ENCODE results near the gene GHR.

GHR gene

DNA sequence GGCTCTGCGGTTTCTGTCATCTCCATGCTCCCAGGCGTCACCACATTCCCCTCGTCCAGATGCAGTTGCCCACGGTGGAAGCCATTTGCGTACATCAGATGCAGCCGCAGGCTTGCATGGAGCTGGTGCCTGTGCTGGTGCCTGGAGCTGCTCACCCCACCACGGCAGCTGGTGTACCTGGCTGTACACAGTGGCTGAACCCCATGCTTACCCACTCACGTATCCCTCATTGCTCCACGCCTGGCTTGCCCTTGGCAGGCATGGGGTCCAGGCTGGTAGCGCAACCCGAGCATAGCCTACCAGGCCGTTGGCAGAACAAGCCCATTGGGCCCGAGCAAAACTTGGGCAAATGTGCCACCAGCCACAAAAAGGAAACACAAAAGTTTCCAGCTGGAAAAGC is 159.5 kb downstream of the GHR start:
- H3K4me1 ChIP-seq (ENCODE audit: control insufficient read depth, low read depth, low read length): no peaks in the 10 kb centered on the region
- no peak overlapping the region for H2AK5ac ChIP-seq (ENCODE audit: low read length)
- H3K56ac ChIP-seq (ENCODE audit: low read length): no peak overlapping the region

DNA sequence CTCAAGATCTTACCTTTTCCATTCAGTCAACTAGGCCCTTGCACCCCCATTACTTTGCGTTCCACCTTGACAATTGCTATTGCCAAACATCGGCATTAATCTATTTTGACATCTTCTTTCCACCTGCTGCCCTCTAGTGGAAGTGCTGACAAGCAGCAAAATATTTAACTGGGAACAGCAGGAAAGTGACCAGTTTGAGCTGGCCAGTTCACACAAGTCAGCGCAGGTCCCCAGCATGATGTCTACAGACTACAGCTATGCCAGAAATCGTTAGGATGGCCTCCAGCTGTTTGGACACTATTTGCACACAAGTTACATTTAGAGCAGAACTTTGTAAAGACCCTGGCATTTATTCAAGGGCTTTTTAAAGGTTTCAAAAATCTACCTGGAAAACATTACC is 160.1 kb downstream of the GHR start:
- no peak overlapping the region for H3K4me3 ChIP-seq (ENCODE audit: low read length)
- no peaks in the 10 kb centered on the region for H3K4me1 ChIP-seq (ENCODE audit: control insufficient read depth, low read depth, low read length)
- no peak overlapping the region for H3K18ac ChIP-seq (ENCODE audit: low read length)
- no peaks in the 10 kb centered on the region for H3K79me1 ChIP-seq (ENCODE audit: low read length)
- no CpG with 5 or more reads among the region's 4 CpGs for WGBS (ENCODE audit: extremely low coverage, insufficient coverage, low lambda C conversion rate)
- no peak overlapping the region for H3K4me2 ChIP-seq (ENCODE audit: low read length)
- H3K79me2 ChIP-seq (ENCODE audit: control insufficient read depth, insufficient read depth, low read length): no peaks in the 10 kb centered on the region
- H3K27ac ChIP-seq (ENCODE audit: low read depth, low read length): no peak overlapping the region
- H3K36me3 ChIP-seq (ENCODE audit: control insufficient read depth, insufficient read depth, low read length): no peaks in the 10 kb centered on the region
- H3K23ac ChIP-seq (ENCODE audit: low read length): no peak overlapping the region
- no peak overlapping the region for H3K4ac ChIP-seq (ENCODE audit: low read depth, low read length)
- H2BK15ac ChIP-seq (replicated peaks; ENCODE audit: low read depth): no peak overlapping the region
- DNase-seq: peak; percentile 84
- no peak overlapping the region for H4K5ac ChIP-seq (ENCODE audit: low read length)
- H3K9ac ChIP-seq (ENCODE audit: low read length): no peak overlapping the region
- H3K27me3 ChIP-seq (ENCODE audit: insufficient read depth, low read length, poor library complexity): no peaks in the 10 kb centered on the region
- no peak overlapping the region for H2BK120ac ChIP-seq (ENCODE audit: low read depth, low read length)
- no peak overlapping the region for H3K56ac ChIP-seq (ENCODE audit: low read length)
- no peak overlapping the region for H2AK5ac ChIP-seq (ENCODE audit: low read length)
- no peak overlapping the region for H2BK5ac ChIP-seq (ENCODE audit: low read length)
- no peak overlapping the region for H4K8ac ChIP-seq (ENCODE audit: low read depth, low read length)

More for the DNA sequence above, 159.5 kb downstream of the GHR start:
- H3K18ac ChIP-seq (ENCODE audit: low read length): no peak overlapping the region
- H2BK120ac ChIP-seq (ENCODE audit: low read depth, low read length): no peak overlapping the region
- H3K4me2 ChIP-seq (ENCODE audit: low read length): no peak overlapping the region
- no peaks in the 10 kb centered on the region for H3K27me3 ChIP-seq (ENCODE audit: insufficient read depth, low read length, poor library complexity)
- no peak overlapping the region for H2BK5ac ChIP-seq (ENCODE audit: low read length)
- H3K23ac ChIP-seq (ENCODE audit: low read length): no peak overlapping the region
- no peaks in the 10 kb centered on the region for H3K79me1 ChIP-seq (ENCODE audit: low read length)
- no peak overlapping the region for H4K5ac ChIP-seq (ENCODE audit: low read length)
- H2BK15ac ChIP-seq (replicated peaks; ENCODE audit: low read depth): no peak overlapping the region
- no peak overlapping the region for H3K4ac ChIP-seq (ENCODE audit: low read depth, low read length)
- no peak overlapping the region for H4K8ac ChIP-seq (ENCODE audit: low read depth, low read length)
- no peaks in the 10 kb centered on the region for H3K36me3 ChIP-seq (ENCODE audit: control insufficient read depth, insufficient read depth, low read length)
- no CpG with 5 or more reads among the region's 13 CpGs for WGBS (ENCODE audit: extremely low coverage, insufficient coverage, low lambda C conversion rate)
- no peak for DNase-seq
- H3K27ac ChIP-seq (ENCODE audit: low read depth, low read length): no peak overlapping the region
- H3K79me2 ChIP-seq (ENCODE audit: control insufficient read depth, insufficient read depth, low read length): no peaks in the 10 kb centered on the region
- no peak overlapping the region for H3K9ac ChIP-seq (ENCODE audit: low read length)
- no peak overlapping the region for H3K4me3 ChIP-seq (ENCODE audit: low read length)

DNA sequence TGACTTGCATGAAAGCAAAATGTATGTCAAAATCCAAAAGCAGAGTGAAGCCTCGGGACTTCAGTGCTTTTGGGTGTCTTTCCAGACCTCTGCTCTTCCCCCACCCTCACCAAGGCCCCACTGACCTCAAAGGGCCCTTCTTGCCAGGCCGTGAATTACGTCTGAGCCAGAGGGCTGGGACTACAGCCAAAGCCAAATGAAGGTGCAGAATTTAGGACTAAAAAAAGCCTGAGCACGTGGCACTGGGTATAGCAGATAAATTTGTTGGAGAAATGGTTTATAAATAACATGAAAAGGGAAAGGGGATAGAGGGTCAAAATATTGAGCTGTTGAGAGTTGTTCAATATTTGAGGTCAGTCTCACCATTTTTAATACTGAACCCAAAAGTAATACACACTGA is 163.4 kb downstream of the GHR start:
- no peak overlapping the region for H3K18ac ChIP-seq (ENCODE audit: low read length)
- H3K79me2 ChIP-seq (ENCODE audit: control insufficient read depth, insufficient read depth, low read length): no peaks in the 10 kb centered on the region
- no peak overlapping the region for H4K8ac ChIP-seq (ENCODE audit: low read depth, low read length)
- H3K27me3 ChIP-seq (ENCODE audit: insufficient read depth, low read length, poor library complexity): no peaks in the 10 kb centered on the region
- H3K4me3 ChIP-seq (ENCODE audit: low read length): no peak overlapping the region
- no peaks in the 10 kb centered on the region for H3K79me1 ChIP-seq (ENCODE audit: low read length)
- no CpG with 5 or more reads among the region's 4 CpGs for WGBS (ENCODE audit: extremely low coverage, insufficient coverage, low lambda C conversion rate)
- no peak overlapping the region for H2BK120ac ChIP-seq (ENCODE audit: low read depth, low read length)
- no peak overlapping the region for H3K23ac ChIP-seq (ENCODE audit: low read length)
- H3K4ac ChIP-seq (ENCODE audit: low read depth, low read length): no peak overlapping the region
- H2AK5ac ChIP-seq (ENCODE audit: low read length): no peak overlapping the region
- H2BK15ac ChIP-seq (replicated peaks; ENCODE audit: low read depth): no peak overlapping the region
- H4K5ac ChIP-seq (ENCODE audit: low read length): no peak overlapping the region
- no peak overlapping the region for H2BK5ac ChIP-seq (ENCODE audit: low read length)
- no peak overlapping the region for H3K56ac ChIP-seq (ENCODE audit: low read length)
- no peak overlapping the region for H3K4me2 ChIP-seq (ENCODE audit: low read length)
- H3K36me3 ChIP-seq (ENCODE audit: control insufficient read depth, insufficient read depth, low read length): no peaks in the 10 kb centered on the region
- no peak overlapping the region for H3K27ac ChIP-seq (ENCODE audit: low read depth, low read length)
- no peak overlapping the region for H3K9ac ChIP-seq (ENCODE audit: low read length)
- no peaks in the 10 kb centered on the region for H3K4me1 ChIP-seq (ENCODE audit: control insufficient read depth, low read depth, low read length)
- no peak for DNase-seq

DNA sequence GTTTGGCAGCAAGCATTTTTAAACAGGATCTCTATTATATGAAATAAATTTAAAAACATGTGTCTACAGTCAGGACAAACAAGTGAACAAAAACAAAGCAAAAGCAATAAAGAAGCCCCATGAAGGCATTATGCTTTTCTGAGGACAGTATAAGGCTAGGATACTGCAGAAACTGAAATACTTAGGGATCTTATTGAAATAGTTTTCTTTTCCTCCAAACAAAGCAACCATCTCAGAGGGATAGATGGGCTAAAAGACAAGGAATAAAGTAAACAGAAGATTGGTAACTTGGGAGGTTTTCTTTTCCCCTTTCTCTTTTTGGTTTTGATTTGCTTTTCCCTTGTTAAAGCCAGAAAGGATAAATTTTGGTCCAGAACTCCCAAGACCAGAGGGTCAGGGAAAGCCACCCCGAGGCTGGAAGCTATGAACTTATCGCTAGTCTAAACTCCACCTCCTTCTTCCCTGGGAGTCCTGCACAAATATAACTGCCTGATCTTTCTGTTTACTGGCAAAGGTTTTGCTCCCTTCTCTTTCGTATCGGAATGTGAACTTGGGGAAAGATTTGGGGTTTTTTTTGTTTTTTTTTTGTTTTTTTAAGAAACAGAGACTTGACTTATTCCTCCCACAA is 164.0 kb downstream of the GHR start:
- Histone ChIP-seq H3K23ac (ENCODE audit: low read length) (no peak overlapping the region), H3K18ac (ENCODE audit: low read length) (no peak overlapping the region), H3K4me3 (ENCODE audit: low read length) (no peak overlapping the region), H3K9ac (ENCODE audit: low read length) (no peak overlapping the region), H2BK5ac (ENCODE audit: low read length) (no peak overlapping the region), H3K4ac (ENCODE audit: low read depth, low read length) (no peak overlapping the region), H4K8ac (ENCODE audit: low read depth, low read length) (no peak overlapping the region), H3K27ac (ENCODE audit: low read depth, low read length) (no peak overlapping the region), H4K5ac (ENCODE audit: low read length) (no peak overlapping the region), H3K79me1 (ENCODE audit: low read length) (no peaks in the 10 kb centered on the region), H2AK5ac (ENCODE audit: low read length) (no peak overlapping the region), H3K36me3 (ENCODE audit: control insufficient read depth, insufficient read depth, low read length) (no peaks in the 10 kb centered on the region), H3K4me1 (ENCODE audit: control insufficient read depth, low read depth, low read length) (no peaks in the 10 kb centered on the region), H3K27me3 (ENCODE audit: insufficient read depth, low read length, poor library complexity) (no peaks in the 10 kb centered on the region), H3K4me2 (ENCODE audit: low read length) (no peak overlapping the region), H3K56ac (ENCODE audit: low read length) (no peak overlapping the region), H3K79me2 (ENCODE audit: control insufficient read depth, insufficient read depth, low read length) (no peaks in the 10 kb centered on the region), H2BK15ac (replicated peaks; ENCODE audit: low read depth) (no peak overlapping the region), H2BK120ac (ENCODE audit: low read depth, low read length) (no peak overlapping the region)
- no CpG with 5 or more reads among the region's 4 CpGs for WGBS (ENCODE audit: extremely low coverage, insufficient coverage, low lambda C conversion rate)
- no peak for DNase-seq

DNA sequence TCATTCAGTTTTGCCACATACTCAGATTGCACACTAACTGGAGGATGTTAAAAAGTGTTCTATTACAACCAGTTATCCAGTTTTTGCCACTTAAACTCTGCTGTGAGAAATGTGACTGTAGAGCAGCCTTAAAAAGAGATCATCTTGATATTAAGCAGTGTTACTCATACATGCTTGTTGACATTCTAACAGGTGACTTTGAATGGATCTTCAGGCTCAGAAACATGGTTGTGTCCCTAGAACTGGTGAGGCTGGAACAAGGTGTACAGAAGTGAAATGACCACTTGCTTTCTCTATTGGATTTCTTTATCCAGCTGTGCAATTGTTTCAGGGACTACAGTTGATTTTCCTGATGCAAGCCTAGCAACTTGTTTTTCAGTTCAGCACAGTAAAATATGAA is 167.3 kb downstream of the GHR start:
- no peaks in the 10 kb centered on the region for H3K36me3 ChIP-seq (ENCODE audit: control insufficient read depth, insufficient read depth, low read length)
- no peak overlapping the region for H2AK5ac ChIP-seq (ENCODE audit: low read length)
- no peak overlapping the region for H2BK15ac ChIP-seq (replicated peaks; ENCODE audit: low read depth)
- no peak overlapping the region for H3K9ac ChIP-seq (ENCODE audit: low read length)
- H4K8ac ChIP-seq (ENCODE audit: low read depth, low read length): no peak overlapping the region
- H3K4me2 ChIP-seq (ENCODE audit: low read length): no peak overlapping the region
- H4K5ac ChIP-seq (ENCODE audit: low read length): no peak overlapping the region
- no peaks in the 10 kb centered on the region for H3K79me2 ChIP-seq (ENCODE audit: control insufficient read depth, insufficient read depth, low read length)
- H3K79me1 ChIP-seq (ENCODE audit: low read length): no peaks in the 10 kb centered on the region
- H3K4me1 ChIP-seq (ENCODE audit: control insufficient read depth, low read depth, low read length): no peaks in the 10 kb centered on the region
- H3K56ac ChIP-seq (ENCODE audit: low read length): no peak overlapping the region
- H3K18ac ChIP-seq (ENCODE audit: low read length): no peak overlapping the region
- no peak overlapping the region for H3K23ac ChIP-seq (ENCODE audit: low read length)
- no peak overlapping the region for H2BK5ac ChIP-seq (ENCODE audit: low read length)
- H3K27ac ChIP-seq (ENCODE audit: low read depth, low read length): no peak overlapping the region
- H2BK120ac ChIP-seq (ENCODE audit: low read depth, low read length): no peak overlapping the region
- no peaks in the 10 kb centered on the region for H3K27me3 ChIP-seq (ENCODE audit: insufficient read depth, low read length, poor library complexity)
- no peak for DNase-seq
- H3K4ac ChIP-seq (ENCODE audit: low read depth, low read length): no peak overlapping the region
- no peak overlapping the region for H3K4me3 ChIP-seq (ENCODE audit: low read length)

GRCh38 chr5:42591015-42591414 is 167.8 kb downstream of the GHR start:
- Histone ChIP-seq H3K4ac (ENCODE audit: low read depth, low read length) (no peak overlapping the region), H3K36me3 (ENCODE audit: control insufficient read depth, insufficient read depth, low read length) (no peaks in the 10 kb centered on the region), H3K79me2 (ENCODE audit: control insufficient read depth, insufficient read depth, low read length) (no peaks in the 10 kb centered on the region), H2AK5ac (ENCODE audit: low read length) (no peak overlapping the region), H2BK15ac (replicated peaks; ENCODE audit: low read depth) (no peak overlapping the region), H3K56ac (ENCODE audit: low read length) (no peak overlapping the region), H3K27ac (ENCODE audit: low read depth, low read length) (no peak overlapping the region), H4K8ac (ENCODE audit: low read depth, low read length) (no peak overlapping the region), H3K4me3 (ENCODE audit: low read length) (no peak overlapping the region), H3K4me2 (ENCODE audit: low read length) (no peak overlapping the region), H2BK5ac (ENCODE audit: low read length) (no peak overlapping the region), H3K9ac (ENCODE audit: low read length) (no peak overlapping the region), H2BK120ac (ENCODE audit: low read depth, low read length) (no peak overlapping the region), H4K5ac (ENCODE audit: low read length) (no peak overlapping the region), H3K4me1 (ENCODE audit: control insufficient read depth, low read depth, low read length) (no peaks in the 10 kb centered on the region), H3K27me3 (ENCODE audit: insufficient read depth, low read length, poor library complexity) (no peaks in the 10 kb centered on the region), H3K23ac (ENCODE audit: low read length) (no peak overlapping the region), H3K18ac (ENCODE audit: low read length) (no peak overlapping the region), H3K79me1 (ENCODE audit: low read length) (no peaks in the 10 kb centered on the region)
- no CpG with 5 or more reads among the region's 7 CpGs for WGBS (ENCODE audit: extremely low coverage, insufficient coverage, low lambda C conversion rate)
- no peak for DNase-seq
